ENCODE measurements around the gene LAMA2. TPM values are rescaled to one million over a fixed set of nuclear protein-coding genes. Genes with fewer than 3 reads are reported as not detected.

The LAMA2 gene
- total and polyA plus RNA-seq, 8 donors = 3.4 to 110 (median 31.6) TPM

- intact Hi-C loops (cut with DNase I; ENCODE audit: low total_unique reads) = no loop called here
- H3K4me1 ChIP-seq = peaks cover 0 to 9% (median 2%) of the 10 kb centered on the region in 4 donors
- no peak for DNase-seq
- WGBS, 5 donors = 85 to 100% (median 93%) methylated on average over 1 of the region's 1 CpG
- TF ChIP-seq POLR2A (IDR thresholded peaks at IDR 0.05) = no peak
- no peak for TF ChIP-seq POLR2AphosphoS5 (IDR thresholded peaks at IDR 0.05)
- TF ChIP-seq CTCF (IDR thresholded peaks at IDR 0.05) = no peak
- no peak for TF ChIP-seq EP300 (IDR thresholded peaks at IDR 0.05)
- no peak overlapping the region for H3K4me3 ChIP-seq
- H3K27ac ChIP-seq = no peak overlapping the region
- no peaks in the 10 kb centered on the region for H3K27me3 ChIP-seq
- no peaks in the 10 kb centered on the region for H3K9me3 ChIP-seq
- no peaks in the 10 kb centered on the region for H3K36me3 ChIP-seq
Measured at GRCh38 chr6:128966934-128967333, 84.0 kb downstream of the LAMA2 start.

GRCh38 chr6:128979071-128979470 is 96.1 kb downstream of the LAMA2 start:
- intact Hi-C loops (cut with DNase I; ENCODE audit: low total_unique reads) = no loop called here
- H3K27ac ChIP-seq = no peak overlapping the region
- WGBS, 5 donors = 36 to 60% (median 53%) methylated on average over 2 of the region's 2 CpGs

GRCh38 chr6:128981716-128982115 is 98.8 kb downstream of the LAMA2 start:
- H3K27me3 ChIP-seq = no peaks in the 10 kb centered on the region
- no peak for TF ChIP-seq POLR2A (IDR thresholded peaks at IDR 0.05)
- no peak for TF ChIP-seq POLR2AphosphoS5 (IDR thresholded peaks at IDR 0.05)
- TF ChIP-seq EP300 (IDR thresholded peaks at IDR 0.05) = no peak
- TF ChIP-seq CTCF (IDR thresholded peaks at IDR 0.05) = no peak
- no peaks in the 10 kb centered on the region for H3K36me3 ChIP-seq
- intact Hi-C loops (cut with DNase I; ENCODE audit: low total_unique reads) = no loop called here
- 66 to 80% (median 78%) methylated on average over 3 of the region's 3 CpGs for WGBS, 5 donors
- H3K27ac ChIP-seq = no peak overlapping the region
- no peaks in the 10 kb centered on the region for H3K4me1 ChIP-seq
- DNase-seq = no peak
- no peak overlapping the region for H3K4me3 ChIP-seq
- no peaks in the 10 kb centered on the region for H3K9me3 ChIP-seq

More at GRCh38 chr6:128979071-128979470, 96.1 kb downstream of the LAMA2 start:
- Histone ChIP-seq H3K9me3 (no peaks in the 10 kb centered on the region), H3K4me1 (no peaks in the 10 kb centered on the region), H3K4me3 (no peak overlapping the region), H3K36me3 (no peaks in the 10 kb centered on the region), H3K27me3 (no peaks in the 10 kb centered on the region)
- TF ChIP-seq CTCF (IDR thresholded peaks at IDR 0.05) = no peak
- TF ChIP-seq POLR2A (IDR thresholded peaks at IDR 0.05) = no peak
- TF ChIP-seq POLR2AphosphoS5 (IDR thresholded peaks at IDR 0.05) = no peak
- no peak for TF ChIP-seq EP300 (IDR thresholded peaks at IDR 0.05)
- DNase-seq = no peak

- intact Hi-C loops (cut with DNase I; ENCODE audit: low total_unique reads) = no loop called here
- Histone ChIP-seq H3K36me3 (no peaks in the 10 kb centered on the region), H3K4me3 (no peak overlapping the region), H3K4me1 (no peaks in the 10 kb centered on the region), H3K27me3 (no peaks in the 10 kb centered on the region), H3K27ac (no peak overlapping the region), H3K9me3 (no peaks in the 10 kb centered on the region)
- 70 to 94% (median 88%) methylated on average over 3 of the region's 3 CpGs for WGBS, 5 donors
- no peak for DNase-seq
- no peak for TF ChIP-seq POLR2AphosphoS5 (IDR thresholded peaks at IDR 0.05)
- no peak for TF ChIP-seq POLR2A (IDR thresholded peaks at IDR 0.05)
- no peak for TF ChIP-seq EP300 (IDR thresholded peaks at IDR 0.05)
- no peak for TF ChIP-seq CTCF (IDR thresholded peaks at IDR 0.05)
Measured at GRCh38 chr6:128990360-128990759, 107.4 kb downstream of the LAMA2 start.

Data from stomach (tissue), 9 donors.